Stimulated activated CD4-positive, alpha-beta T cell treated with anti-CD3 and anti-CD28 coated beads, Interleukin-15, amount 100 ng/mL, for 48 hours (primary cell): Measurements from ENCODE around the gene KLK3.
"Not testable (repeated sequence)": the region's sequence is repeated elsewhere in the genome, so short reads cannot be mapped to it uniquely, and the experiment has no call there.

Experiments
- DNase-seq, 2 donors: peaks; one replicate each; pipeline ENCODE4 v3.0.0-alpha.2; 2020; ENCODE audit warnings: low read depth in 2 of 2

The KLK3 gene

DNA sequence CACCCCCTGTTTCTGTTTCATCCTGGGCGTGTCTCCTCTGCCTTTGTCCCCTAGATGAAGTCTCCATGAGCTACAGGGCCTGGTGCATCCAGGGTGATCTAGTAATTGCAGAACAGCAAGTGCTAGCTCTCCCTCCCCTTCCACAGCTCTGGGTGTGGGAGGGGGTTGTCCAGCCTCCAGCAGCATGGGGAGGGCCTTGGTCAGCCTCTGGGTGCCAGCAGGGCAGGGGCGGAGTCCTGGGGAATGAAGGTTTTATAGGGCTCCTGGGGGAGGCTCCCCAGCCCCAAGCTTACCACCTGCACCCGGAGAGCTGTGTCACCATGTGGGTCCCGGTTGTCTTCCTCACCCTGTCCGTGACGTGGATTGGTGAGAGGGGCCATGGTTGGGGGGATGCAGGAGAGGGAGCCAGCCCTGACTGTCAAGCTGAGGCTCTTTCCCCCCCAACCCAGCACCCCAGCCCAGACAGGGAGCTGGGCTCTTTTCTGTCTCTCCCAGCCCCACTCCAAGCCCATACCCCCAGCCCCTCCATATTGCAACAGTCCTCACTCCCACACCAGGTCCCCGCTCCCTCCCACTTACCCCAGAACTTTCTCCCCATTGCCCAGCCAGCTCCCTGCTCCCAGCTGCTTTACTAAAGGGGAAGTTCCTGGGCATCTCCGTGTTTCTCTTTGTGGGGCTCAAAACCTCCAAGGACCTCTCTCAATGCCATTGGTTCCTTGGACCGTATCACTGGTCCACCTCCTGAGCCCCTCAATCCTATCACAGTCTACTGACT is at the start of gene KLK3:
TSS of gene KLK3 (plus strand) at position 280 of the 775 bp plus-strand sequence. CDS start at position 321, 41 bp downstream.
- no peak for DNase-seq

DNA sequence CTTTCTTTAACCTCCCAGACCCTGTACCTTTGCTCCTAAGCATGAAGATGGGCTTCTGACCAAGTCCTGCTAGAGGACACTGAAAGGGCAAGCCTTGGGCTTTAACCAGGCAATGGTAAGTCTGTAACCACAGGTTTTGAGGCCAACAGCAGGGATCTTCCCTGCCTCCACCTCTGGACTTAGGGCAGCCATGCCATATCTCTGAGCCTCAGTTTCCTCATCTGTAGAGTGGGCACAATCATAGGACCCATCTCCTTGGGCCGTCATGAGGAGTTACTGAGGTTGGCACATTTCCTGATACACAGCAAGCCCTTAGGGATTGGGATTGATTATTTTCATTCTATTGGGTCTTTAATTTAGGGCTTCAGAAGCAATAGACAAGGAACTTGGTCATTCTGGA is 45.9 kb upstream of the KLK3 start:
- no peak for DNase-seq

DNA sequence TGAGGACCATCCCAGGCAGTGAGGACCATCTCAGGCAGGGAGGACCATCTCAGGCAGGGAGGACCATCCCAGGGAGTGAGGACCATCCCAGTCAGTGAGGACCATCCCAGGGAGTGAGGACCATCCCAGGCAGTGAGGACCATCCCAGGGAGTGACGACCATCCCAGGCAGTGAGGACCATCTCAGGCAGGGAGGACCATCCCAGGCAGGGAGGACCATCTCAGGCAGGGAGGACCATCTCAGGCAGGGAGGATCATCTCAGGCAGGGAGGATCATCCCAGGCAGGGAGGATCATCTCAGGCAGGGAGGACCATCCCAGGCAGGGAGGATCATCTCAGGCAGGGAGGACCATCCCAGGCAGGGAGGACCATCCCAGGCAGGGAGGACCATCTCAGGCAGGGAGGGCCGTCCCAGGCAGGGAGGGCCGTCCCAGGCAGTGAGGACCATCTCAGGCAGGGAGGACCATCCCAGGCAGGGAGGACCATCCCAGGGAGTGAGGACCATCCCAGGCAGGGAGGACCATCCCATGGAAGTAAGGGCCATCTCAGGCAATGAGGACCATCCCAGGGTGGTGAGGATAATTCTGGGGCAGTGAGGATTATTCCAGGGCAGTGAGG is 43.0 kb upstream of the KLK3 start:
- DNase-seq = not testable (repeated sequence)

DNA sequence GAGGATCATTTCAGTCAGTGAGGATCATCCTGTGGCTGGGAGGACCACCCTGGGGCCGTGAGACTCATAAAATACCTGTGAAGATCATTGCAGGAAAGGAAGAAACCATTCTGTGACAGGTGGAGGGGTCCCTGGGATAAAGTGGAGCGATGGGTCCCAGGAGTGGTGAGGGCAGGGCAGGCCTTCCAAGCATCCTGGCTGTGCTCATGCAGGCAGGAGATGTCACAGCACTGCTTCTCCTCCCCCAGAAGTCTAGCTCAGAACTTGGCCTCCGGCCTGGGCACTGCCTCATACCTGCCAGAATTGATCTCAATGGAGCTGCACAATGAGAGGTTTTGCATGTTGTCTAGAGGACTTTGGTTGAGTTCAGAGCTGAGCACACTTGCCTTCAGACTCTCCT is 42.2 kb upstream of the KLK3 start:
- no peak for DNase-seq

DNA sequence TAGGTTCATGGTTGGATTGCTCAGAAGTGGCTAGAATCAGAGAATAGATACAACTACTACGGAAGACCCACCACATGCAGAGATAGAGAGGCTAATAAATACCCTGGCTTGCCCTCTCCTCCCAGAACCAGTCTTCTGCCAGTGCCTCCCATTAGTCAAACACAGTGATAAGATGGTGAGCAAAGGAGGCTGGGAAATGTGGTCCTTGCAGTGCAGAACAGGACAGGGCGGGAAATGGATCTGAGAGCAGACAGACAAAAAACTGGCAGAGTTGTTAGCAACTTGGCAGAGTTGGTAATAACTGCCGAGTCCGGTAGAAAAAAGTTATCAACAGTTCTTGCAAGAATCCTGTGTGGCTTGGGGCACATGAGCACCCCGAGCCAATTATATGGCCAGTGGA is 39.8 kb upstream of the KLK3 start:
- DNase-seq = no peak

DNA sequence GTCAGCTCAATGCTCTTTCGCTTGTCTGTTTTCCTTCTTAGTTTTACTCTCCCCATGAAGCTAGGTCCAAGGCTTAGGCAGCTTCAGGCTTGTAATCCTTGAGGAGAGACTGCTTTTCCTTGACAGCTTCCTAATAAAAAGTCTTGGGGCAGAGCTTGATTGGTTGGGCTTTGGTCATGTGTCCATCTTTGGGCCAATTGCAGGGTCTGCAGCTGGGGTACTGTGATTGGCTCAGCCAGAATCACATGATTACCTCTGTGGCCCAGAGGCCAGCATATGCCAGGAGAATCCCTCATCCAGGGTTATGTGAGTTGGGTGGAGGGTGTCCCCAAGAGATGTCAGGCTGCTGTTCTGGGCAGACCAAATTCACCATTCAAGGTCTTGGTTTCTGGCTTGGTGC is 39.3 kb upstream of the KLK3 start:
- no peak for DNase-seq

DNA sequence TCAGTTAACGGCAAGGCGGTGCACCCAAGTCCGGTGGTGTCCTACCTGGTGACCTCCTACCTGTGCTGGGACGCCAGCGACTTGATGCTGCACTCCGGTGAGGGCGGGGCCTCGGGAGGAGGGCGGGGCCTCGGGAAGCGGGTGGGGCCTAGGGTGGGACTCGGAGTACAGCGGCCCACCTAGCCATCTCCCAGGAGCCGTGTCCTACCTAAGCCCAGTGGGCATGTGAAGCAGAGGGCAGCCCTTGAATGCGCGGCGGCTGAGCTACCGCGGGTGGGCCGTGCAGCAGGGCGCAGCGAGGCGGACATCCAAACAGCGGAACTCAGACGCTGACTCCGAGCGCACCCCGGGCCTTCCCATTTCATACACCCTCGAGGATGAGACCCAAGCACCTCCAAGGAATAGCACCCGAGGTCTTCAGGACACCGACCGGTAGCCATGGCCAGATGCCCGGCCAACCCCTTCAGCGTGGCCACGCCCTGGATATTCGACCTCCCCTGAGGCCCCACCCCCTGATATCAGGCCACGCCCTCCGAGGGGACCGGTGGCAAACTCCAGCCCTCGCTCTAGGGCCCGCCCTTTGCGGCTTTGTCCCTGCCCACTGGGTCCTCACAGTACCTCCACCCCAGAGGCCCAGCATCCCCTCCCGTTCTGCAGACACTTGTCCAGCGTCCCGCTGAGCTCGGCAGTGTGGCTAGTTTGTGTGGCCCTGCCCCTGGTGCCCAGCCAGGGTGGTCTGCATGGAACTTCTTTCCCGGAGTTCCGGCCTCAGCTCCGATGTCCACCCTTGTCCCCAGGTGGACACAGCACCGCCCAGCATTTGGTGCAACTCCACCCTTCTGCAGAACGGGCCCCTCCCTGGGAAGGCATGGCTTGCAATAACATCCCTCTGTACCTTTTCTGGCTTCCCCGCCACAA is 36.5 kb upstream of the KLK3 start:
- DNase-seq = peak in 1 of 2 donors; percentile 66

DNA sequence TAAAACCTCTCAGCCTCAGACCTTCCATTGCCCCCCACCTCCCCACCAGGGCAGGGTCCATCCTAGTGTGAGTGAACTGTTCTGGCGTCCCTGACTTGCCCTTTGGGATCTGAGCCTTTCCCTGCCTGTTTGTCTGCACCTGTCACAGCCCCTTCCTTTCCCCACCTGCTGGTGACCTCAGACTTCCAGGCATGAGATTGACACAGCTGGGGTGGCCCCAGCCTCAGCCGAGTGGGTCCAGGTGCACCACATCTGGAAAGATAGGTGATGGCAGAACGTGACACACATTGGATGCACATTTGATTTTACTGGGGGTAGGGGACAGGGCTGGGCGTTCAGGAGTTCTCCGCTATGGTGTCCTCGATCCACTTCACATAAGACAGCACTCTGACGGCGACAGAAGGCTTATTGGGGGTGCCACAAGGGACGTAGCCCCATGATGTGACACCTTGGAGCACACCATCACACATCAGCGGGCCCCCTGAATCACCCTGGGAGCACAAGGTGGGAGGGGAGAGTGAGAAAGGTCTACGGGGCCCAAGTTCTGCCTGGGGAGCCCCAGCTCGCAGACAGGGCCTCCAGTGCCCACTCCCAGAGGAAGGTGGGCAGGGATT is 35.7 kb upstream of the KLK3 start:
- no peak for DNase-seq

DNA sequence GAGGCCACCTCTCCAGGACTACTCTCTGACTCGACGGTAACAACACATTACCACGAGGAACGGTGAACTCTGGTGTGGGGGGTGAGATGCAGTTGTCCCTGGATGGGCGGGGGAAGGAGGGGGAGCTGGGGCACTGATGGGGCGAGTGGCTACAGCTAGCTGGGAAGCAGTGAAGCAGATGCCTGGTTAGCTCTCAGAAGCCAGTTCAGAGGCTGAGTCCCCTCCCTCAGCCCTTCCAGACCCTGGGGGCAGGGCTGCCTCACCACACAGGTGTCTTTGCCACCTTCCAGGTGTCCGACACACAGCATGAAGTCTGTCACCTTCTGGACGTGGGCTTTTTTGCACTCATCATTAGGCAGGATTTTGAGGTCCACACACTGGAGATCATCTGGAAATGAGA is 35.1 kb upstream of the KLK3 start:
- no peak for DNase-seq

DNA sequence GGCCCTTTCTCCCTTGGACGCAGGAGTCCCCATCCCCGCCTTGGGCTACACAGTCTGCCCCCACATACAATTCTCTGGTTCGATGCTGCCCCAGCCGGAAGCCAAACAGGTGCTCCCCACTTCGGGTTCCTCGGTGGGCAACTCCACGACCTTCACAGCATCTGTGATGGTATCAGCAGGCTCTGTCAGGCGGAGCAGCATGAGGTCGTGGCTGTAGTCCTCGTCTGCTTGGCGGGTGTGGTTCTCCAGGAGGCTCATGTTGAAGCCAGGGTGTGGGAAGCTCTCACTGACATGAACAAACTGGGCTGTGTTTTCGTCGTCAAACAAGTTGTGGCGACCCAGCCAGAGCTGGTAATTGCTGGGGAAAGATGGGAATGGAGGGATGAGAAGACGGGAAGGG is 34.6 kb upstream of the KLK3 start:
- no peak for DNase-seq

DNA sequence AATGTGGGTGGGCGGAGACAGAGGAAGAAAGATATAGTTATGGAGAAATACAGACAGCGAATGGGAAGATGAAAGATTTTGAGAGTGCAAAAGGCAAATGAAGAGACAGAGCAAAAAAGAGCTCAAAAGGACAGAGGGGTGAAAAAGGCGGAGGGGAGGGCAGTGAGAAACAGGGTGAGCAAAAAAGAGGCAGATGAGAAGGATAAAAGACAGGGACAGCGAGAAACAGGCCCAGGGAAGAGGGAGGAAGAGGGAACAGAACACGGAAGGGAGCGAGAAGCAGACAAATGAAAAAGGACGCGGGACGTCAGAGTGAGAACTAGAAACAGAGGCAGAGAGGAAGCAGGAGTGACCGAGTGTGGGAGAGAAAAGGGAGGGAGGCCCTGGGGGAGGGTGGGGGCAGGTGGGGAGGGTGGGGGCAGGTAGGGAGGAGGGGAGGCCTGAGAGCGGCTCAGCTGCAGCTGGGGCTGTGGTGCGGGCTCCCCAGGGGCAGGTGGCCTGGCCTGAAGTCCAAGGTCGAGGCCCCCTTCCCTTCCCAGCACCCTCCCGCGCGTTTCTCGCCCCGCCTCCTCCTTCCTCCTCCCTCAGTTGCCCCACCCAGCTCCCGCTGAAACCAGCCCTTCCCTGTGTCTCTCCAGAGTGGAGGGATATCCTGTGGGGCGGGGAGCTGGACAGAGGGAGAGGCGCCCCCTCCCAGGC is 34.0 kb upstream of the KLK3 start:
- no peak for DNase-seq

DNA sequence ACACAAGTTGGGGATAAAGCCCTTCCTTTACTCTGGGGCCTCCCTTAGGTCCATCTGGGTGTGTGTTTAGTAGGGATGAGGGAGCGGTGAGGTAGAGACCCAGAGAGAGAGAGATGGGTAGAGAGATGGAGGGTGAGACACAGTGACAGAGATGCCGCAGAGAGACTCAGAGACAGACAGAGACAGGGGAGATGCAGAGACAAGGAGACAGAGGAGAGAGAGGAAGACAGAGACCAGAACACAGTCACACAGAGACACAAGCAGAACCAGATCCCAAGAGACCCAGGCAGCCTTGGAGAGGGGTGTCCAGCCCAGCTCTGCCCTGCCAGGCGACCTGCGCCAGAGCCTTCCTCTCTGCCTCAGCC is 33.5 kb upstream of the KLK3 start:
- DNase-seq = no peak

DNA sequence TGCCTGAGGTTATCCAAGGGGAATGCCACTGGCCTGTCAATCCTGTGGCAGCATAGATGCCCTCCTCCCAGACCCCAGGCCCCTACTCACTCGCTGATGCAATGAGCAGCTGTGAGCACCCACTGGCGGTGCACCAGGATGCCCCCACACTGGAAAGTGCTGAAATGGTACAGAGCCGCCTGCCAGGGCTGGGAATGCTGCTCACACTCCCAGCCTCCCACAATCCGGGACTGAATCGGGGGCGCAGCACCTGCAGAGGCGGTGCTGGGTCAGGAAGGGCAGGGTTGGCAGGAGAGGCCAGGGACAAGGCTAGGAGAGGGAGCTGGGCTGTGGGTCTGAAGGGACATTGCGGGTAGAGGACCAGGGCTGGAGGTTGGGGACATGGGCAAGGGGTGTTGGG is 33.1 kb upstream of the KLK3 start:
- DNase-seq = no peak

DNA sequence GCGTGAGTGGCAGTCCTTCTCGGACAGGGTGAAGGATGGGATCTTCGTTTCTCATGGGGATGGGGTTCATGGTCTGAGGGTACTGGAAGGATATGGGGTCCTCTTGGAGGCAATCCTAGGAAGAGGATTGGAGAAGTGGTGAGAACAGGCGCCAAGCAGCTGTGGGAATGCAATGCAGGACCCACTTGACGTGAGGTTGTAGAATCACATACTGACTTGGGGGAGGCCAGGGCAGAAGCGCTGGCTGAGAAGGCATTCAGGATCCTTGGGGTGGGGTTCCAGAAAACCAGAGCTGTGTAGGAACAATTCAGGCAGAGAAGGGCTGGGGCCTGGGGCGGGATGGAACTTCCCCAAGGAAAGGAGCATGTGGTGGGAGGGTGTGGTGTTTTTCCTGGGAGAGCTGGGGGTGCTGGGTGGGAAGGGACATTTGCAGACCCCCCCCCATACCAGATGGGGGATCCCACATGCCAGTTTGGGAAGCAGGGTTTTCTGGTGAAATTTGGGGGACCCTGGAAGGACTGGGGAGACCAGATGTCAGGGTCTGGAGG is 32.0 kb upstream of the KLK3 start:
- no peak for DNase-seq

DNA sequence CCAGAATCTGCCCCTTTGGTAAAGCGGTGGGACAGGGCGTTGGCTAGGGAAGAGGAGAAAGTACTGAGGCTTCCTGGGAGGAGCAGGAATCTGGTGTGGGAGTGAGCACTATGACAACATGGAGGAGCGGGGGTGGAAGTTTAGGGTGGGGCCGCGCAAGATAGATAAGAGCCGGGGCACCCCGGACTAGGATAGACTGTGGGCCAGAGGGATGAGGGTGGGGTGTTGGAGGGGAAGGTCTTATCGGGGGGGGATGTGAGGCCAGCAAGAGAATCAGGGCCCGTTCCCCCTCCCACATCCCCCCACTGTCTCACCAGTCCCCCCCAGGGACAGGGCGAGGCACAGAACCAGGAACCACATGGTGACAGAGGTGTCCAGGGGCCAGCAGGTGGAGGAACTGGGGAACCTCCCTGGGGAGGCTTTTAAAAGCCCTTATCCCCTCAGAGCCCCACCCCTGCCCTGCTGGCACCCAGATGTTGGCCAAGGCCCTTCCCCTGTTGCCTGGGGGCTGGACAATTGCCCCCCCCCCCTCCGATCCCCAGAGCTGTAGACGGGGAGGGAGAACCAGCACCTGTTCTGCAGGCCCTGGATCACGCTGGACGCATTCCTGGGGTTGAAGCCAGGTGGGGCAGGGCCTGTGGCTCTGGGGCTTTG is 31.2 kb upstream of the KLK3 start, which contains the start of gene KLK1:
TSS of gene KLK1 (minus strand) at position 399 of the 654 bp plus-strand sequence. CDS start at position 360, 39 bp downstream.
- DNase-seq = no peak

DNA sequence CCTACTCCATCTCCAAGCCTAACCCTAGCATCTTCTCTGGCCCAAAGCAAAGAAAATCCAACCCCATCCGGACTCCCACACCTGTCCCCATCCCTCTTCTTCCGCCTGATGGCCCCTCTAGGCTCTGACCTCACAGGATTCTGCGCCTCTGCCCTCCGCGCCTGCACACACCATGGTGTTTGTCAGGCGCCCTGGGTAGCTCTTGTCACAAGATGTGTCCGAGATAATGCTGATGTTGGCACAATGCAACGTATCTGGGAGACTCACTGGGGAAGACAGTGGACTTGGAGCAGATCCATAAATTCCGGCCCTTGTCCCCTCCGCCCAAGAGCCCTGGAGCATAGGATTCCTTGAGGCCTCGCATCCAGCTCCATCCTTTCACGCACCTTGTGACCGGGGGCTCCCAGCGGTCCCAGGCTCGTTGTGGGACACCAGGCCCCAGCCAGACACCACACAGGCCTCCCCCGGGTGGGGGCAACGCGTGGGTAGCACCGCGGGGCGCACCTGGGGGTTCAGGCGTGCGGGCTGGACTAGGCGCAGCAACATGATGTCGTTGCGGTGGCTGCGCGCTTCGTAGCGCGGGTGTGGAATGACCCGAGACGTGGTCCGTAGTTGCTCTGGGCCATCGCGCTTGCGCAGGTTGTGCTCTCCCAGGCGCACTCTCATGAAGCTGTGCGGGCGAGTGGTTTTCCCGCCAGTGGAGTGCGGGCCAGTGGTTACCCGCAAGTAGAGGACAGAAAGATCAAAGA is 28.0 kb upstream of the KLK3 start:
- DNase-seq = no peak

DNA sequence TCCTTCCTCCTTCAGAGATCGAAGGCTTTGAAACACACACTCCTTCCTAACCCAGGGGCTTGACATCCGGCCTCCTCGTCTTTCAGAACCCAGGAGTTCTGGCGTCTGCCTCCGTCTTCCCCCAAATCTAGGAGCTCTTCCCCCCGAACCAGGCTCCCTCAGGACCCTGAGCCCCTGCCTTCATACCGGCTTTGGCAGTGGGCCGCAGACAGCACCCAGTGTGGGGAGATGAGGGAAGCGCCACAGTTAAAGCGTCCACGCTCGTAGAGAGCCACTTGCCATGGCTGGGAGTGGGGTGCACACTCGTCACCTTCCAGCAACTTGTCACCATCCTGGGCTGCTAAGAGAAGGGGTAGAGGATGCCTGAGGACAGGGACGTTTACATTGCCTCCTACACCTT is 27.2 kb upstream of the KLK3 start:
- DNase-seq = no peak

DNA sequence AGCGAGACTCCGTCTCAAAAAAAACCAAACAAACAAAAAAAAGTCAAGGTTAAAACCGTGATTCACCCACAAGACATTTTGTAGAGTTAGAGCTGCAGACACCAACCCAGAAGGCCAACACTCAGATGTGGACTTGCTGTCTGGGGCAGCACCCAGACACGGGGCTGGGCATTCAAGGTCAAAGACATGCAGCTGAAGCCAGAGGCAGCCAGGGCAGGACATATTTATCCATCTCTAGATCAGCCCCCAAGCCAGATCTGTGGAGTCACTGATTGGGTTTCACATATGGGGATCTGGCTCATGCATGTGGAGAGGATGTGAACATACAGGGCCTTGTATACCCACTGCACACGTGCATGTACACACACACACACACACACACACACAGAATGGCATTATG is 24.9 kb upstream of the KLK3 start:
- DNase-seq = no peak

DNA sequence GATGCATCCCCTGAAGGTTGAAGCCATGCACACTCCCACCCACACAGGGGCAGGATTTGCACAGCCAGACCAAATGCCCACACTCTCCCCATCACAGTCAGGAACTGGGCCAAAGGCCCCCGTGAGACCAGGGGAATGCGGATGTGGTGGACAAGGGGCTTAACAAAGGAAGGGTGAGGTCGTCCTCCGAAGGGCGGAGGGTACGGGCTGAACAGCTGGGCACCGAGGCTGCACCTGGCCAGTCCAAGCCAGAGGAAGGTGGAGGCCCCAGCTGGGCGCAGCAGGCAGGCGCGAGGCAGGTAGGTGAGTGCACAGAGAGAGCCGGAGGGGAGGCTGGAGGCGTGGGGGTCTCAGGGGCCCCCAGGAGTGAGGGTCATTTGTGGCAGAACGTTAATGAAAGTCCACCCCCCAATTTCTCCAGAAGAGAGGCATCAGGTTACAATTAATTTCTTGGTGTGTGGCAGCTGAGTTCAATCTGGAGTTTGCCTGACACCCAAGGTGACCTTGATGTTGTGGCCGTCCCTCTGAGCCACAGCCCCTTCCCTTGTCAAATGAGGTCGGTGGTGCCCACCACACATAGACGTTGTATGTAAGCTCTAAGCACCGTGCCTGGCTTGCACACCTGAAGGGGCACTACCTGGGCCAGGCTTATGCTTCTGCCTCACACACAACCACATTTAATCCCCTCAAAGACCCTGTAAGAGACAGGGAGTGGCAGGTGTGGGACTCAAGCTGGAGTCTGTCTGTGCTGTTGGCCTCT is 24.3 kb upstream of the KLK3 start:
- no peak for DNase-seq
